HG03565 (cell line): Measurements from ENCODE around the gene HIVEP3.
A peak's percentile ranks its signal among the peaks of the same experiment; 100 is the strongest.

ENCODE experiments used
- ATAC-seq: cut with Tn5 transposase; IDR thresholded peaks from one replicate; pipeline ENCODE4 v1.9.1; 2021; ENCODE audit warnings: mild to moderate bottlenecking, moderate library complexity; ENCODE audit not compliant: unreplicated experiment

The HIVEP3 gene

DNA sequence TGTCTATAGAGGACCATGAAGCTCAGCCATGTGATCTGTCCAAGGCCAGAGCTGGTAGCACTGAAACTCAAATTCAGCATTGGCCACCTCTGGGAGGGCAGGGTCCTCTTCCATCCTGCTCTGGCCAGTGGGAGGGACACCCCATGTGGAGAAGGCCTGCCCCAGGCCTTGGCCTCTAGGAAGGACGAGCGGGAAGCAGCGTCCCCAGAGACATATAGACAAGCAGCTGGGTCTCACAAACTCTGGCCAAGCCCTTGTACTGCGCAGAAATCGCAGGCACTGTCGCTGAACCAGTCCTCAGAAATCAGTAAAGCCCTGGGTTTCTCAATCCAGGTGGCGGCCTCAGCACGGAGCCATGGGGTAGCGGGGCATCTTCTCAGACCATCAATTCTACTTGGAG is 180.7 kb downstream of the HIVEP3 start:
- no peak for ATAC-seq

- no peak for ATAC-seq
Measured at GRCh38 chr1:41735631-41736260, 183.0 kb downstream of the HIVEP3 start.

DNA sequence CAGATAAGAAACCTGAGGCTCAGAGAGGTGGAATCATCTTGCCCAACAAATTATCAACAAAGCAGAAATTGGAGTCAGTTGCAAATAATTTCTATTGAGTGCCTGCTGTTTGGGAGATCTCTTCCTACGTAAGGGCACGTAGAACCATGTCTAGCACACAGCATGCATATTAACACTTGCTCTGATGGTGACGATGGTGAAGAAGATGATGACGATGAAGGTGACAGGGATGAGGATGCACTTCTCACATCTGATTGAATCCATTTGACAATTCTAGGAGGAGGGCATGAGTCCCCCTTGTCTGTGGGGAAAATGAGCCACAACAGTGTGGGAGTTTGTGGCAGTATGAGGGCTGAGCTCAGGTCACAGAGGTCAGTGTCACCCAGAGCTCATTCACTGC is 183.6 kb downstream of the HIVEP3 start:
- ATAC-seq, result no peak

GRCh38 chr1:41734201-41734970 is 184.3 kb downstream of the HIVEP3 start:
- ATAC-seq, result no peak

- no peak for ATAC-seq
Measured at GRCh38 chr1:41733725-41734124, 185.0 kb downstream of the HIVEP3 start.

DNA sequence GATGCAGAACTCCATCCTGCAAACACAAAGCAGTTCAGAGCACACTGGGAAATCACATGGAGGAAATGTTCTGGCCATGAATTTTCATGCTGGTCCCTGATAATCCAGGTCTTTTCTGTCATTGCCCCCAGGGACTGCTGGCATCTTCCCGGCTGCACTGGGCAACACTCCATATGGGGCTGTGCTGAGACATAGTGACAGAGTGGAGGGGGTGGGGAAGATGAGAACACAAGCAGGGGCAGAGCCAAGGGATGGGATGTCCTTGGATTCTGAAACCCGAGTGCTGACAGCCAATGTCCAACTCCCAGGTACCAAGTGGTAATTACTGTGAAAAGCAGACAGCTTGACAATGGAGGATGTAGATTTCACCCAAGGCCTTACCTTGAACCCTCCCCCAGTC is 185.7 kb downstream of the HIVEP3 start:
- ATAC-seq, result no peak

- ATAC-seq, result no peak
Measured at GRCh38 chr1:41731516-41732030, 187.1 kb downstream of the HIVEP3 start.

GRCh38 chr1:41730806-41731205 is 187.9 kb downstream of the HIVEP3 start:
- no peak for ATAC-seq

DNA sequence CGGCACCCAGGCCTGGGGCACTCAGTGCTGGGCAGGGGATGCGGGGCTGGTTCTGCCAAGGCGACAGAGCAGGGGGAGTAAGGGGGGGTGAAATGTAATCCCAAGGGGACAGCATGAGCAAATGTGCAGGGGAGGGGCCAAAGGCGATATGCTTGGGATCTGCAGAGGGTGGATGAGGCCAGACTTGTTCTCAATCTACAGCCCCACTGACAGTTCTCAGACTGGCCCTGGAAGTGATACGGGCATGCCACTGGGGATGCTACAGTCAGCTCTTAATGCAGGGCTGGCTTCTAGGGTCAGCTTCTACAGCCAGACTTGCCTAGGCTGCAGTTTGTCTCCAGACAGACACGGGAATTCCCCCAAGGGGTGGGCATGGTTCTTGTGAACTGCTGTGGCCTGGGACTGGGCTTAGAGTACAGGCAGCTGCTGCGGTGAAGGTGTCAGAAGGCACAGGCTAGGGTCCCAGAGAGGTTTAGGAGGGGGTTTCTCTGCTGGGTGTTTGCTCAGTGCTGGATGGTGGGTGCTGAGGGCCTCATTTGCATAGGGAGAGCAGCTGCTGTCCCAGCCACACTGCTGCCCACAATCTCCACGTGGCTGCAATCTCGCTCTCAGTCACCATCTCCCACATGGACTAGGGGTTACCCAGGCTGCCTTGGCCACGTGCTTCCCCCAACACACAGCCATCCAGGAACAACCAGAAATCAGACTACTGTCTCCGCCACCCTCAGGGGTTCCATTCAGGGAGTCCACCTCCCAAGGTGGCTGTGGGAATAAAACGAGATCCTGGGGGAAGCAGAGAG is 190.1 kb downstream of the HIVEP3 start:
- peak; percentile 72 for ATAC-seq

GRCh38 chr1:41727749-41728115 is 191.0 kb downstream of the HIVEP3 start:
- ATAC-seq, result no peak

DNA sequence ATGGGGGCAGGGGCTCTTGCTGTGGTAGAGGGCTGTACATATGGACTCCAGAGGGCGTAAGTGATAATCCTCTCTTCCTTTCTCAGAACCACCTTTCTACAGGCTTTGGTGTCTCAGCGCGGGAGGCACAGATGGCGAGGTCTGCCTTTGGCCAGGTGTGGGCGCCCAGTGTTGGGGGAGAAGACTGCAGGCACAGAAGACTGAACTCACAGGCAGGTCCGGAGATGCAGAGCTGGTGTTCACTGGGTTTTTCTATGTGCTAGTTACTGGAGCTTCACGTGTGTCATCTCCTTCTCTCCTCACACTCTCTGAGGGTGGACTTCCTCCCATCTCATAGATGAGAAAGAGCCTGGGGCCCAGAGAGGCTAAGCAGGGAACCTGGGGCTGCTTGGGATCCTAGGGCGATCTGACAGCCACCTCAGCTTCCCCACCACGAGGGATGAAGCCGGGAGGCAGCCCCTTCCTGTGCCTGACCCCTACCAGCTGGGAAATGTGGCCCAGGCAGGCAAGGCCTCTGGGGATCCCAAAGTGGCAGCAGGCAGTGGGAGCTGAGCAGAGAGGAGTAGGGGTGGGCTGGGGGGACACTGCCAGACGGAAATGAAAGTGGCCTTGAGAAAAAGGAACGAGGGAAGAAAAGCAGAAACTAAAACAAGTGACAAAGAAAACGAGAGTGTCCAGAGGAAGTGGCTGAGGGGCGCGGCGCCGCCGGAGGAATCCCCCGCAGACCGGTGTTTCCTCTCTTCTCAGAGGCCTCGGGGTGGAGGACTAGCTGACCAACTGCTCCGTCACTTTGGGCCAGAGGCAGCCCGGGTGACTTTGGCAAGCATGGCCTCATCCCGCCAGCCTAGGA is 191.6 kb downstream of the HIVEP3 start:
- ATAC-seq, result no peak

GRCh38 chr1:41726292-41726691 is 192.4 kb downstream of the HIVEP3 start:
- ATAC-seq, result no peak

- ATAC-seq, result no peak
Measured at GRCh38 chr1:41724926-41725325, 193.8 kb downstream of the HIVEP3 start.

DNA sequence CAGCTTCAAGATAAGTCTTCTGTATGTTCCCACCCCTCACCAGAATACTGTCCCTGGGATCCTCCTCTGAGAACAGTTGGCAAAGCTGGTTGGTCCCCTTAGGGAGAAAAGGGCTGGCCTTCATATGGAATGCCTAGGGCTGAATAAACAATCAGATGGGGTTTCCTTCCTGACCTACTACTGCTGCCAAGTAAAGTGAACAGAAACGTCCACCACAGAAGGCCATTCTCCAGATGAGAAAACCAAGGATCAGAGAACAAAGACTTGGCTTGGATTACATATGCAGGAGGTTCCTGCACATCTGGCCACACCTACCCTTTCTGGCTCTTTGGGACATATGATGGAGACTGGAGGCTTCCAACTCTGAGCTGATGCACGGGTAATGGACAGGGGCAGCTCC is 194.5 kb downstream of the HIVEP3 start:
- ATAC-seq, result no peak

GRCh38 chr1:41723786-41724185 is 194.9 kb downstream of the HIVEP3 start:
- no peak for ATAC-seq

DNA sequence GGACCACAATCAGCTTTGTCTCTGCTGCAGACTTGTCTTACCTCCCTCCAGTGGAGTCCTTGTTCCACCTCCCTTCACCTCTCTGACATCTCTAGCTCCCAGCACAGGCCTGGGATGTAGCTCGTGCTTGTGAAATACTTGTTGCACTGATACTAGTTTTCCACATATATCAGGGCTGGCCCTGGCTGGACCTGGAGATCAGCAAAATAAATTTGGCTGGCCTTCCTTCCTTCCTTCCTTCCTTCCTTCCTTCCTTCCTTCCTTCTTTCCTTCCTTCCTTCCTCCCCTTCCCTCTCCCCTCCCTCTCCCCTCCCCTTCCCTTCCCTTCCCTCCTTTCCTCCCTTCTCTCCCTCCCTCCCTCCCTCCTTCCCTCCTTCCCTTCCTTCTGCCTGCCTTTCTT is 196.5 kb downstream of the HIVEP3 start:
- no peak for ATAC-seq

DNA sequence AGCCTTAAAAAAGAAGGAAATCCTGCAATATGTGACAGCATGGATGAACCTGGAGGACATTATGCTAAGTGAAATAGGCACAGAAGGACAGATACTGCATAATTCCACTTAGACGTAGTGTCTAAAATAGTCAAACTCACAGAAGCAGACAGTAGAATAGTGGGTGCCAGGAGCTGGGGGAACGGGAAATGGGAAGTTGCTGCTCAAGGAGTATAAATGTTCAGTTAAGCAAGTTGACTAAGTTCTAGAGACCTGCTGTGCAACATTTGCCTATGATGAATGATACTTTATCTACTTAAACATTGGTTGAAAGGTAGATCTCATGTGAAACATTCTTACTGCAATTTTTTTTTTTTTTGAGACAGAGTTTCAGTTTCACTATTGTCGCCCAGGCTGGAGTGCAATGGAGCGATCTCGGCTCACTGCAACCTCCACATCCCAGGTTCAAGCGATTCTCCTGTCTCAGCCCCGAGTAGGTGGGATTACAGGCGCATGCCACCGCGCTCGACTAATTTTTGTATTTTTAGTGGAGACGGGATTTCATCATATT is 197.8 kb downstream of the HIVEP3 start:
- no peak for ATAC-seq

- no peak for ATAC-seq
Measured at GRCh38 chr1:41719590-41719989, 199.1 kb downstream of the HIVEP3 start.

- no peak for ATAC-seq
Measured at GRCh38 chr1:41719128-41719527, 199.6 kb downstream of the HIVEP3 start.

- ATAC-seq, result no peak
Measured at GRCh38 chr1:41718497-41718896, 200.2 kb downstream of the HIVEP3 start.
